ENCODE data around the gene MYH11. TPM values are rescaled to one million over a fixed set of nuclear protein-coding genes. Genes with fewer than 3 reads are reported as not detected.
"Not testable (repeated sequence)": the region's sequence is repeated elsewhere in the genome, so short reads cannot be mapped to it uniquely, and the experiment has no call there.

Gene MYH11
- total and polyA plus RNA-seq, 4 experiments from 2014 or later: 0.26 to 1.9 TPM; not detected in 2

GRCh38 chr16:15694499-15694898 is 162.3 kb downstream of the MYH11 start:
- no peaks in the 10 kb centered on the region for H3K27me3 ChIP-seq (ENCODE audit: insufficient read depth, low read length)
- intact Hi-C loops (cut with micrococcal nuclease): no loop called here
- no peak overlapping the region for H3K4me3 ChIP-seq (ENCODE audit: low read length in 2 of 2)
- peaks cover 74% of the 10 kb centered on the region for H3K36me3 ChIP-seq (ENCODE audit: insufficient read depth, low read length)
- ChIA-PET CTCF (ENCODE audit: partially characterized antibody) (interaction anchor here (0.6 to 7.4 kb wide), 3 partner anchors 10 to 128 kb away, joined by 3 to 32 read pairs (median 4); no protein-coding TSS in a partner anchor), POLR2A (ENCODE audit: partially characterized antibody) (no interaction called here)
- DNase-seq: no peak
- H3K9me3 ChIP-seq (ENCODE audit: control insufficient read depth in 1 of 2, low read length in 2 of 2): no peaks in the 10 kb centered on the region
- Mint-ChIP-seq H3K4me1 (no peaks in the 10 kb centered on the region), H3K4me3 (no peak overlapping the region), H3K27me3 (no peaks in the 10 kb centered on the region), H3K9me3 (no peaks in the 10 kb centered on the region), H3K36me3 (peaks cover 40 to 80% of the 10 kb centered on the region in 2 donors), H3K27ac (no peak overlapping the region)
- H3K4me1 ChIP-seq (ENCODE audit: insufficient read depth, low read length): no peaks in the 10 kb centered on the region
- H3K27ac ChIP-seq (ENCODE audit: low read depth, low read length): no peak overlapping the region

- H3K9me3 Mint-ChIP-seq; H3K9me3 ChIP-seq (ENCODE audit: control insufficient read depth in 1 of 2, low read length in 2 of 2); H3K4me1 Mint-ChIP-seq; POLR2A ChIA-PET (ENCODE audit: partially characterized antibody); DNase-seq; H3K27ac ChIP-seq (ENCODE audit: low read depth, low read length); H3K4me3 Mint-ChIP-seq; H3K4me1 ChIP-seq (ENCODE audit: insufficient read depth, low read length); H3K27me3 ChIP-seq (ENCODE audit: insufficient read depth, low read length); intact Hi-C loops (cut with micrococcal nuclease); H3K4me3 ChIP-seq (ENCODE audit: low read length in 2 of 2); H3K27me3 Mint-ChIP-seq: not testable (repeated sequence)
- Mint-ChIP-seq H3K27ac (peak overlapping the region in 1 of 7 donors; percentile 25), H3K36me3 (peaks cover 50 to 86% of the 10 kb centered on the region in 2 donors)
- CTCF ChIA-PET (ENCODE audit: partially characterized antibody): interaction anchor here (7.4 kb wide), 1 partner anchor 12 kb away, joined by 32 read pairs; no protein-coding TSS in a partner anchor
- peaks cover 78% of the 10 kb centered on the region for H3K36me3 ChIP-seq (ENCODE audit: insufficient read depth, low read length)
These were observed 164.3 kb downstream of the MYH11 start for GRCh38 chr16:15692508-15692907.

- POLR2A ChIA-PET (ENCODE audit: partially characterized antibody): no interaction called here
- no peak for DNase-seq
- Histone ChIP-seq H3K36me3 (ENCODE audit: insufficient read depth, low read length) (peaks cover 78% of the 10 kb centered on the region), H3K27ac (ENCODE audit: low read depth, low read length) (no peak overlapping the region), H3K27me3 (ENCODE audit: insufficient read depth, low read length) (no peaks in the 10 kb centered on the region), H3K4me3 (ENCODE audit: low read length in 2 of 2) (no peak overlapping the region), H3K4me1 (ENCODE audit: insufficient read depth, low read length) (no peaks in the 10 kb centered on the region), H3K9me3 (ENCODE audit: control insufficient read depth in 1 of 2, low read length in 2 of 2) (no peaks in the 10 kb centered on the region)
- no peaks in the 10 kb centered on the region for H3K27me3 Mint-ChIP-seq
- CTCF ChIA-PET (ENCODE audit: partially characterized antibody): interaction anchor here (7.4 kb wide), 1 partner anchor 14 kb away, joined by 32 read pairs; no protein-coding TSS in a partner anchor
- peak overlapping the region in 1 of 7 donors; percentile 37 for H3K27ac Mint-ChIP-seq
- intact Hi-C loops (cut with micrococcal nuclease): no loop called here
- H3K9me3 Mint-ChIP-seq: no peaks in the 10 kb centered on the region
- H3K4me1 Mint-ChIP-seq: peaks cover 0 to 1% (median 0%) of the 10 kb centered on the region in 4 donors
- H3K4me3 Mint-ChIP-seq: no peak overlapping the region
- peaks cover 45 to 89% of the 10 kb centered on the region in 2 donors for H3K36me3 Mint-ChIP-seq
These were observed 165.8 kb downstream of the MYH11 start for GRCh38 chr16:15691046-15691445.

GRCh38 chr16:15690296-15690695 is 166.5 kb downstream of the MYH11 start:
- intact Hi-C loops (cut with micrococcal nuclease): no loop called here
- no peak overlapping the region for H3K4me3 ChIP-seq (ENCODE audit: low read length in 2 of 2)
- ChIA-PET CTCF (ENCODE audit: partially characterized antibody) (interaction anchor here (1.2 to 7.4 kb wide), 2 partner anchors 14 to 262 kb away, joined by 3 to 32 read pairs; no protein-coding TSS in a partner anchor), POLR2A (ENCODE audit: partially characterized antibody) (no interaction called here)
- H3K27ac ChIP-seq (ENCODE audit: low read depth, low read length): no peak overlapping the region
- no peaks in the 10 kb centered on the region for H3K27me3 ChIP-seq (ENCODE audit: insufficient read depth, low read length)
- DNase-seq: no peak
- Mint-ChIP-seq H3K27me3 (no peaks in the 10 kb centered on the region), H3K36me3 (peaks cover 49 to 91% of the 10 kb centered on the region in 2 donors), H3K9me3 (no peaks in the 10 kb centered on the region), H3K27ac (no peak overlapping the region), H3K4me1 (peaks cover 0 to 4% (median under 1%) of the 10 kb centered on the region in 4 donors), H3K4me3 (no peak overlapping the region)
- peaks cover 75% of the 10 kb centered on the region for H3K36me3 ChIP-seq (ENCODE audit: insufficient read depth, low read length)
- no peaks in the 10 kb centered on the region for H3K4me1 ChIP-seq (ENCODE audit: insufficient read depth, low read length)
- no peaks in the 10 kb centered on the region for H3K9me3 ChIP-seq (ENCODE audit: control insufficient read depth in 1 of 2, low read length in 2 of 2)

- ChIA-PET CTCF (ENCODE audit: partially characterized antibody) (interaction anchor here (1.2 to 7.4 kb wide), 2 partner anchors 15 to 261 kb away, joined by 3 to 32 read pairs; no protein-coding TSS in a partner anchor), POLR2A (ENCODE audit: partially characterized antibody) (interaction anchor here (1.2 to 1.9 kb wide), 2 partner anchors 47 to 98 kb away, joined by 3 to 6 read pairs; partner anchors contain the start of gene MARF1)
- DNase-seq: no peak
- Mint-ChIP-seq H3K4me3 (no peak overlapping the region), H3K9me3 (no peaks in the 10 kb centered on the region), H3K27ac (peak overlapping the region in 4 of 7 donors; percentile 4 to 79 (median 70)), H3K4me1 (peaks cover 0 to 7% (median 2%) of the 10 kb centered on the region in 4 donors), H3K36me3 (peaks cover 53 to 89% of the 10 kb centered on the region in 2 donors), H3K27me3 (no peaks in the 10 kb centered on the region)
- Histone ChIP-seq H3K4me3 (ENCODE audit: low read length in 2 of 2) (no peak overlapping the region), H3K27me3 (ENCODE audit: insufficient read depth, low read length) (no peaks in the 10 kb centered on the region), H3K27ac (ENCODE audit: low read depth, low read length) (no peak overlapping the region), H3K4me1 (ENCODE audit: insufficient read depth, low read length) (no peaks in the 10 kb centered on the region), H3K9me3 (ENCODE audit: control insufficient read depth in 1 of 2, low read length in 2 of 2) (no peaks in the 10 kb centered on the region), H3K36me3 (ENCODE audit: insufficient read depth, low read length) (peaks cover 71% of the 10 kb centered on the region)
- intact Hi-C loops (cut with micrococcal nuclease): no loop called here
These were observed 167.5 kb downstream of the MYH11 start for GRCh38 chr16:15689290-15689689.

- POLR2A ChIA-PET (ENCODE audit: partially characterized antibody): no interaction called here
- CTCF ChIA-PET (ENCODE audit: partially characterized antibody): no interaction called here
These were observed 170.5 kb downstream of the MYH11 start for GRCh38 chr16:15686287-15686686.

GRCh38 chr16:15682105-15682570 is 174.7 kb downstream of the MYH11 start:
- H3K27me3 Mint-ChIP-seq: no peaks in the 10 kb centered on the region

More at GRCh38 chr16:15686287-15686686, 170.5 kb downstream of the MYH11 start:
- DNase-seq: no peak
- peaks cover 4 to 11% (median 8%) of the 10 kb centered on the region in 4 donors for H3K4me1 Mint-ChIP-seq
- H3K4me3 Mint-ChIP-seq: no peak overlapping the region
- H3K36me3 Mint-ChIP-seq: peaks cover 32 to 74% of the 10 kb centered on the region in 2 donors
- H3K9me3 Mint-ChIP-seq: no peaks in the 10 kb centered on the region
- Histone ChIP-seq H3K36me3 (ENCODE audit: insufficient read depth, low read length) (peaks cover 56% of the 10 kb centered on the region), H3K27me3 (ENCODE audit: insufficient read depth, low read length) (no peaks in the 10 kb centered on the region), H3K4me1 (ENCODE audit: insufficient read depth, low read length) (no peaks in the 10 kb centered on the region), H3K27ac (ENCODE audit: low read depth, low read length) (no peak overlapping the region), H3K4me3 (ENCODE audit: low read length in 2 of 2) (no peak overlapping the region), H3K9me3 (ENCODE audit: control insufficient read depth in 1 of 2, low read length in 2 of 2) (no peaks in the 10 kb centered on the region)
- no peaks in the 10 kb centered on the region for H3K27me3 Mint-ChIP-seq
- intact Hi-C loops (cut with micrococcal nuclease): no loop called here
- H3K27ac Mint-ChIP-seq: peak overlapping the region in 3 of 7 donors; percentile 19 to 61 (median 37)

More at GRCh38 chr16:15682105-15682570, 174.7 kb downstream of the MYH11 start:
- Histone ChIP-seq H3K4me3 (ENCODE audit: low read length in 2 of 2) (no peak overlapping the region), H3K36me3 (ENCODE audit: insufficient read depth, low read length) (peaks cover 48% of the 10 kb centered on the region), H3K4me1 (ENCODE audit: insufficient read depth, low read length) (no peaks in the 10 kb centered on the region), H3K27ac (ENCODE audit: low read depth, low read length) (no peak overlapping the region), H3K27me3 (ENCODE audit: insufficient read depth, low read length) (no peaks in the 10 kb centered on the region), H3K9me3 (ENCODE audit: control insufficient read depth in 1 of 2, low read length in 2 of 2) (no peaks in the 10 kb centered on the region)
- H3K4me3 Mint-ChIP-seq: no peak overlapping the region
- no peaks in the 10 kb centered on the region for H3K9me3 Mint-ChIP-seq
- intact Hi-C loops (cut with micrococcal nuclease): no loop called here
- peak overlapping the region in 5 of 7 donors; percentile 47 to 79 (median 63) for H3K27ac Mint-ChIP-seq
- CTCF ChIA-PET (ENCODE audit: partially characterized antibody): interaction anchor here (1.2 to 2.6 kb wide), 2 partner anchors 24 to 38 kb away, joined by 3 to 10 read pairs; no protein-coding TSS in a partner anchor
- H3K4me1 Mint-ChIP-seq: peaks cover 5 to 11% (median 8%) of the 10 kb centered on the region in 4 donors
- POLR2A ChIA-PET (ENCODE audit: partially characterized antibody): interaction anchor here (1.2 to 1.3 kb wide), 2 partner anchors 39 to 40 kb away, joined by 3 read pairs; partner anchors contain the start of gene MARF1
- peaks cover 34 to 60% of the 10 kb centered on the region in 2 donors for H3K36me3 Mint-ChIP-seq
- DNase-seq: peak; percentile 12 to 64 (median 26)

Measured in CD4-positive, alpha-beta memory T cell (primary cell).